GM12873 (cell line): ENCODE measurements around the gene CRIP3.

Experiments used
- CTCF ChIP-seq: IDR thresholded peaks from 2 replicates; pipeline ENCODE4 v1.5.1; 2012; ENCODE audit warnings: low read depth, mild to moderate bottlenecking, moderate library complexity, low read length, control low read depth; ENCODE audit not compliant: insufficient read depth; ENCODE audit errors: missing control alignments

Gene CRIP3

GRCh38 chr6:43304882-43305281 is 3.7 kb downstream of the CRIP3 start:
- no peak for TF ChIP-seq CTCF

GRCh38 chr6:43304361-43304760 is 4.3 kb downstream of the CRIP3 start:
- TF ChIP-seq CTCF = no peak

- no peak for TF ChIP-seq CTCF
These were observed 4.8 kb downstream of the CRIP3 start for GRCh38 chr6:43303751-43304331.

- TF ChIP-seq CTCF = no peak
These were observed 6.5 kb downstream of the CRIP3 start for GRCh38 chr6:43302126-43302525.

GRCh38 chr6:43301081-43301870 is 7.3 kb downstream of the CRIP3 start:
- TF ChIP-seq CTCF = no peak

GRCh38 chr6:43299338-43300293 is 9.0 kb downstream of the CRIP3 start:
- TF ChIP-seq CTCF = no peak
